ENCODE data around the gene ARFGEF2. TPM values are rescaled to one million over a fixed set of nuclear protein-coding genes. Genes with fewer than 3 reads are reported as not detected.

The ARFGEF2 gene
- total and polyA plus RNA-seq, 8 donors, result 6.9 to 26.2 (median 23.0) TPM

- TF ChIP-seq CTCF (IDR thresholded peaks at IDR 0.05), result no peak
- no peak for DNase-seq
- ATAC-seq, result no peak
- Histone ChIP-seq H3K27ac (no peak overlapping the region), H3K27me3 (no peaks in the 10 kb centered on the region), H3K9me3 (no peaks in the 10 kb centered on the region), H3K36me3 (no peaks in the 10 kb centered on the region), H3K4me3 (no peak overlapping the region), H3K4me1 (no peaks in the 10 kb centered on the region)
- WGBS, 2 donors, result 84 to 92% methylated on average over 4 of the region's 4 CpGs
- intact Hi-C loops (cut with DNase I), result no loop called here
- no peak for FAIRE-seq
Measured at GRCh38 chr20:48901326-48901725, 20.2 kb upstream of the ARFGEF2 start.

- intact Hi-C loops (cut with DNase I), result loop anchor here in 1 of 3 donors (2.0 kb wide), 1 partner anchor 245 kb away; no protein-coding TSS in a partner anchor
Measured at GRCh38 chr20:48903705-48904104, 17.8 kb upstream of the ARFGEF2 start.

GRCh38 chr20:48904566-48905296, 16.8 kb upstream of the ARFGEF2 start:
- WGBS, 2 donors, result 10 to 15% methylated on average over 11 of the region's 11 CpGs
- FAIRE-seq (no peak), DNase-seq (peak in 4 of 6 donors; percentile 20 to 74 (median 48)), ATAC-seq (peak; percentile 63 to 91 (median 85))
- H3K36me3 ChIP-seq, result no peaks in the 10 kb centered on the region
- no peaks in the 10 kb centered on the region for H3K9me3 ChIP-seq
- no peaks in the 10 kb centered on the region for H3K4me1 ChIP-seq
- intact Hi-C loops (cut with DNase I), result loop anchor here in 1 of 3 donors (5.0 kb wide), 1 partner anchor 252 kb away; no protein-coding TSS in a partner anchor
- peak; percentile 58 to 85 (median 72) for TF ChIP-seq CTCF (IDR thresholded peaks at IDR 0.05)
- H3K27ac ChIP-seq, result no peak overlapping the region
- H3K27me3 ChIP-seq, result no peaks in the 10 kb centered on the region
- no peak overlapping the region for H3K4me3 ChIP-seq

More at GRCh38 chr20:48903705-48904104, 17.8 kb upstream of the ARFGEF2 start:
- no peaks in the 10 kb centered on the region for H3K9me3 ChIP-seq
- no peaks in the 10 kb centered on the region for H3K4me1 ChIP-seq
- 72 to 82% methylated on average over 10 of the region's 10 CpGs for WGBS, 2 donors
- DNase-seq, result no peak
- no peak overlapping the region for H3K27ac ChIP-seq
- no peak overlapping the region for H3K4me3 ChIP-seq
- TF ChIP-seq CTCF (IDR thresholded peaks at IDR 0.05), result no peak
- no peaks in the 10 kb centered on the region for H3K36me3 ChIP-seq
- no peak for ATAC-seq
- FAIRE-seq, result no peak
- H3K27me3 ChIP-seq, result no peaks in the 10 kb centered on the region

GRCh38 chr20:48905297-48905647, 16.2 kb upstream of the ARFGEF2 start:
- intact Hi-C loops (cut with DNase I), result loop anchor here in 1 of 3 donors (5.0 kb wide), 1 partner anchor 253 kb away; no protein-coding TSS in a partner anchor
- H3K9me3 ChIP-seq, result no peaks in the 10 kb centered on the region
- DNase-seq (no peak), ATAC-seq (peak in 1 of 4 donors; percentile 18), FAIRE-seq (no peak)
- 48 to 54% methylated on average over 5 of the region's 5 CpGs for WGBS, 2 donors
- TF ChIP-seq CTCF (IDR thresholded peaks at IDR 0.05), result no peak
- H3K4me1 ChIP-seq, result no peaks in the 10 kb centered on the region
- H3K36me3 ChIP-seq, result no peaks in the 10 kb centered on the region
- no peak overlapping the region for H3K4me3 ChIP-seq
- no peak overlapping the region for H3K27ac ChIP-seq
- no peaks in the 10 kb centered on the region for H3K27me3 ChIP-seq
